Measurements from ENCODE around the gene TPRG1. TPM values are rescaled to one million over a fixed set of nuclear protein-coding genes. Genes with fewer than 3 reads are reported as not detected.

TPRG1 gene
- total and polyA plus RNA-seq, 2 of the 4 experiments (the other 2 are of a cell fraction): 0.17 TPM; not detected in 1

DNA sequence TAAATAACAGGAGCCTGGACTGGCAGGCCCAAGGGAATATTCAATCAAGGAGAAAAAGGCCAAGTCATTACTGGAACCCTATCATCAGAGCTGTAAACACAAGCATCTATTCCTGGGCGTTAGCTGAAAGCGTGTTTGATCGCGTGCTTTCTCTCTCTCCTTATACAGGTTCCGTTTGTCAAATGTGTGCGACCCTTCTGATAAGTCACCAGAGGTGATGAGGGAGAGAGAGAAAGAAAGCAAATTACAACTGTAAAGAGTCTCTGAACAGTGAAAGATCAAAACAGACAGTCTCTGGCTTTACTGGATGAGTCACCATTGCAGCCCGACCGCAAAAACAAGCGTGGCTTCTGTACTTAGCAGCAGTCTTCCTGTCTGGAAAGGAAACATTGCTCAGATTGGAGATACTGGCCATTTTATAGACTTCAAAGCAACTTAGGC, 39.5 kb upstream of the TPRG1 start:
- no peak overlapping the region for H2BK120ac ChIP-seq (ENCODE audit: low read depth, low read length)
- peak; percentile 82 for DNase-seq
- H3K27ac ChIP-seq (ENCODE audit: insufficient read depth, low read length): no peak overlapping the region; the same call in 1 of the 2 replicates
- H3K27me3 ChIP-seq (ENCODE audit: control insufficient read depth, insufficient read depth, low read length): peaks cover under 1% of the 10 kb centered on the region
- no peak overlapping the region for H3K56ac ChIP-seq (ENCODE audit: extremely low read depth, insufficient read depth, low read length)
- H3K36me3 ChIP-seq (ENCODE audit: control insufficient read depth, insufficient read depth, low read length): no peaks in the 10 kb centered on the region
- H3K18ac ChIP-seq (ENCODE audit: low read depth, low read length): 0 out of 2 replicates have a peak overlapping the region, but pooled peaks have one; percentile 28
- H4K20me1 ChIP-seq (ENCODE audit: insufficient read depth, low read length): no peaks in the 10 kb centered on the region
- no TSS peak for BruUV-seq (replicated peaks)
- H2BK20ac ChIP-seq (ENCODE audit: low read depth, low read length): no peak overlapping the region
- H2BK15ac ChIP-seq (ENCODE audit: low read depth, low read length): no peak overlapping the region
- no peak overlapping the region for H3K4ac ChIP-seq (ENCODE audit: low read depth, low read length)
- no peaks in the 10 kb centered on the region for H3K79me1 ChIP-seq (ENCODE audit: low read depth in 1 of 2, low read length in 2 of 2)
- H2AK9ac ChIP-seq (replicated peaks; ENCODE audit: low read depth, low read length, poor library complexity): no peak overlapping the region
- H3K14ac ChIP-seq (replicated peaks; ENCODE audit: low read depth, low read length): no peak overlapping the region
- H3K4me1 ChIP-seq (ENCODE audit: control insufficient read depth, insufficient read depth, low read length): peaks cover 1% of the 10 kb centered on the region; the same call in 1 of the 2 replicates
- no peak overlapping the region for H4K91ac ChIP-seq (ENCODE audit: insufficient read depth, low read depth, low read length)
- no peak overlapping the region for H3K23ac ChIP-seq (ENCODE audit: low read depth, low read length)
- in situ Hi-C loops (cut with MboI; ENCODE audit: low sequenced_read_pairs) (loop anchor here (25.0 kb wide), 1 partner anchor 670 kb away; no protein-coding TSS in a partner anchor), dilution Hi-C loops (cut with HindIII; ENCODE audit: low sequenced_read_pairs, unreplicated experiment) (no loop called here), intact Hi-C loops (cut with micrococcal nuclease) (no loop called here)
- H2BK5ac ChIP-seq (ENCODE audit: low read depth, low read length, poor library complexity, severe bottlenecking): no peak overlapping the region
- H2AFZ ChIP-seq (replicated peaks; ENCODE audit: low read length, poor library complexity): no peak overlapping the region
- H4K8ac ChIP-seq (ENCODE audit: low read depth in 2 of 2, low read length in 2 of 2): no peak overlapping the region
- ChIA-PET CTCF (no interaction called here), POLR2A (ENCODE audit: unreplicated experiment) (no interaction called here)
- no peaks in the 10 kb centered on the region for H3K9me3 ChIP-seq (ENCODE audit: control insufficient read depth, insufficient read depth, low read length)
- H3K4me2 ChIP-seq (ENCODE audit: low read depth, low read length): peak overlapping the region; percentile 80
- TF ChIP-seq MAZ (IDR thresholded peaks at IDR 0.05; ENCODE audit: borderline replicate concordance, low read depth, low read length): no peak
- no peak for TF ChIP-seq NFE2L2 (IDR thresholded peaks at IDR 0.05; ENCODE audit: low read depth, low read length)
- no peak for TF ChIP-seq RCOR1 (IDR thresholded peaks at IDR 0.05; ENCODE audit: insufficient replicate concordance, low read length)
- no peak for TF ChIP-seq POLR2A (IDR thresholded peaks at IDR 0.05; ENCODE audit: low read depth, low read length)
- peak; percentile 85 for TF ChIP-seq FOS (IDR thresholded peaks at IDR 0.05; ENCODE audit: low read depth, low read length)
- TF ChIP-seq BHLHE40 (IDR thresholded peaks at IDR 0.05; ENCODE audit: low read depth, low read length): peak; percentile 37
- no peak for TF ChIP-seq SMC3 (IDR thresholded peaks at IDR 0.05; ENCODE audit: low read depth, low read length)
- no peak for TF ChIP-seq RFX5 (IDR thresholded peaks at IDR 0.05; ENCODE audit: low read depth, low read length)
- no peak overlapping the region for H3K4me3 ChIP-seq (ENCODE audit: insufficient read depth, low read depth, low read length)
- H3K9me1 ChIP-seq (ENCODE audit: insufficient read depth, low read length): no peaks in the 10 kb centered on the region
- no peak overlapping the region for H4K5ac ChIP-seq (ENCODE audit: low read depth, low read length)
- H2AK5ac ChIP-seq (ENCODE audit: low read depth, low read length): no peak overlapping the region
- H3K9ac ChIP-seq (ENCODE audit: low read depth, low read length): no peak overlapping the region
- peak; percentile 98 for ATAC-seq (ENCODE audit: low read depth)
- 43% methylated on average over 3 of the region's 9 CpGs; no CpG with 5 or more reads in 1 of the 2 experiments for WGBS, 2 experiments (ENCODE audit: extremely low coverage in 2 of 2, insufficient read length in 1 of 2)
